Spleen (tissue), 11 donors: ENCODE results near the gene KCNJ12. TPM values are rescaled to one million over a fixed set of nuclear protein-coding genes. Genes with fewer than 3 reads are reported as not detected.

Experiments used
- DNase-seq: peaks from one replicate; pipeline ENCODE4 v3.0.0-alpha.2; 2020
- H3K27ac ChIP-seq, 8 donors: fragments of 200-600 bp; sonication (generic) in 7 of 8; 1 replicate in 4 of 8; 2 replicates in 4 of 8; pipeline versions ENCODE4 v1.5.0 to v1.8.0; 2016 to 2021; ENCODE audit warnings: inconsistent platforms in 4 of 8, mild to moderate bottlenecking in 4 of 8, moderate library complexity in 1 of 8
- H3K27me3 ChIP-seq, 7 donors: fragments of 200-600 bp; sonication (generic) in 6 of 7; replicated peaks in 1 of 7; 1 replicate in 4 of 7; 2 replicates in 3 of 7; pipeline versions ENCODE4 v1.5.0 to v1.8.0; 2016 to 2021; ENCODE audit warnings: inconsistent platforms in 3 of 7, mild to moderate bottlenecking in 1 of 7
- H3K36me3 ChIP-seq, 6 donors: fragments of 200-600 bp; sonication (generic) in 5 of 6; 1 replicate in 4 of 6; 2 replicates in 2 of 6; pipeline versions ENCODE4 v1.5.0 to v1.8.0; 2016 to 2021; ENCODE audit warnings: inconsistent platforms in 2 of 6
- H3K4me1 ChIP-seq, 6 donors: fragments of 200-600 bp; sonication (generic) in 5 of 6; 1 replicate in 3 of 6; 2 replicates in 3 of 6; pipeline versions ENCODE4 v1.5.0 to v1.8.0; 2016 to 2021; ENCODE audit warnings: inconsistent platforms in 3 of 6
- H3K4me3 ChIP-seq, 8 donors: fragments of 200-600 bp; sonication (generic) in 7 of 8; 1 replicate in 4 of 8; 2 replicates in 4 of 8; pipeline versions ENCODE4 v1.5.0 to v1.8.0; 2016 to 2021; ENCODE audit warnings: inconsistent platforms in 4 of 8, mild to moderate bottlenecking in 4 of 8, moderate library complexity in 2 of 8
- H3K9me3 ChIP-seq, 8 donors: fragments of 200-600 bp; sonication (generic) in 7 of 8; 1 replicate in 4 of 8; 2 replicates in 4 of 8; pipeline versions ENCODE4 v1.5.0 to v1.8.0; 2016 to 2021; ENCODE audit warnings: inconsistent platforms in 4 of 8
- POLR2A ChIP-seq, 3 donors: fragments of 450-650 bp; IDR thresholded peaks; one replicate each; pipeline ENCODE4 v1.5.1; 2017; ENCODE audit warnings: antibody characterized with exemption in 3 of 3, mild to moderate bottlenecking in 1 of 3
- POLR2AphosphoS5 ChIP-seq, 3 donors: sonication (generic); formaldehyde crosslinking; IDR thresholded peaks; one replicate each; pipeline ENCODE4 v1.5.1; 2017; ENCODE audit warnings: antibody characterized with exemption in 3 of 3
- WGBS, 5 donors: extraction: QIAGEN DNeasy Blood & Tissue Kit in 3 of 5; methylation state at CpG; one replicate each; pipeline versions ENCODE4 v1.1.5 to v1.1.7; 2013 to 2018; 5-methylcytosine and 5-hydroxymethylcytosine counted together
- intact Hi-C: fragments of 100-400 bp; cut with DNase I; formaldehyde crosslinking; loops from one replicate; pipeline ENCODE4 v1.15.0; 2023; ENCODE audit warnings: low total_unique reads
- polyA plus RNA-seq, 3 donors: library from polyadenylated mRNA; stranded (reverse); fragments of 200-250 nt; gene quantifications; one replicate each; pipeline ENCODE4 v1.2.1, GENCODE V29; 2013
- total RNA-seq, 7 donors: library from RNA; depleted of rRNA in 3 of 7; stranded (reverse); fragments of >200 nt in 3 of 7; fragmentation: NEBNext Ultra II Directional in 4 of 7; extraction: Animal tissue kit (Norgen Biotek cat#: 25700) in 4 of 7; gene quantifications; one replicate each; pipeline versions ENCODE4 v1.1.0 to v1.2.1, GENCODE V29; 2016 to 2021
- TF ChIP-seq, protein P1 (sequence below), 11 experiments: fragments of 200-600 bp in 7 of 11; fragments of 450-650 bp in 4 of 11; sonication (generic) in 4 of 11; IDR thresholded peaks in 8 of 11; conservative IDR thresholded peaks in 3 of 11; 1 replicate in 7 of 11; 2 replicates in 4 of 11; pipeline versions ENCODE4 v1.4.0 to v1.8.0; 2016 to 2021; ENCODE audit warnings: antibody characterized with exemption in 11 of 11, inconsistent platforms in 4 of 11, mild to moderate bottlenecking in 1 of 11
- donor health status: healthy with polysubstance abuse.
- donor health status: DM: no; HTN: no; CAD: no; lungs with moderate emphysema.
- donor health status: DM: no; HTN: no; CAD: no.
- donor health status: Bipolar disorder and iron deficiency.
- donor health status: healthy.
- donor health status: DM: no; HTN: no; CAD: no.
- donor health status: DM: yes; HTN: yes; CAD: no.

Gene KCNJ12
- total and polyA plus RNA-seq, 10 donors: 0.11 to 4.8 (median 2.2) TPM

DNA sequence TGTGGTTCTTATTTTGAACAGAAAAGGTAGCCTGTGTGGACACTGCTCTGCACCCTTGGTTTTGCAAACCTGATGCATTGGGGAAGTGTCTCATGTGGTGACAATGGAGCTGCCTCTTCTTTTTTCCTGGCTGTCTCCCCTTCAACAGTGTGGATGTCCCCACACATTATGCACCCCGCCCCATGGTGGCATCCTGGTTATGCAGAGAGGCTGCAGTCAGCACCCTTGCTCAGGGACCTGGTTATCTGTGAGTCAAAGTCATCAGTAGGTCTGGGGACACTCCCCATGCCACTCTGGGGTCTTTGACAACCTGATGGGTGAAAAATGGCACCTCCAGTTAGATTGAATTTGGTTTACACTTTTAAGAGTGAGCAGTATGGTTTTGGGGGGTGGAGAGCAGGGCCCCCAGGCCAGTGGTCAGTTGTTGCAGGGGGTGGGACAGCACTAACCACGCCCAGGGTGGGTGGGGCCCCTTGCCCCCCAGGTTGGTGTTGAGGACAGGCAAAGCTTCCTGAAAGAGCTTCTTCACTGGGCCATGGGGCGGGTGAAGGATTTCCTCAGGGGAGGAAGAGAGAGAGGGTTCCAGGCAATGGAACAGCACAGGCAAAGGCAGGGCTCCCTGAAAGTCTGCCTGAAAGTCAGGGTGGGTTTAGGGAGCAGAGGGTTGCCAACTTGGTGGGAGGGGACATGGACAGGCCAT lies 24.6 kb upstream of the KCNJ12 start:
- WGBS, 5 donors: 62 to 81% (median 74%) methylated on average over 3 of the region's 3 CpGs
- peak; percentile 58 for DNase-seq
- Histone ChIP-seq H3K27me3 (no peaks in the 10 kb centered on the region), H3K4me3 (no peak overlapping the region), H3K9me3 (no peaks in the 10 kb centered on the region), H3K36me3 (no peaks in the 10 kb centered on the region), H3K4me1 (peaks cover 0 to 4% (median 0%) of the 10 kb centered on the region in 6 donors), H3K27ac (no peak overlapping the region)
- TF ChIP-seq POLR2A (IDR thresholded peaks at IDR 0.05): no peak
- intact Hi-C loops: no loop called here

- intact Hi-C loops: no loop called here
- Histone ChIP-seq H3K9me3 (no peaks in the 10 kb centered on the region), H3K4me1 (peaks cover 0 to 4% (median 0%) of the 10 kb centered on the region in 6 donors), H3K4me3 (no peak overlapping the region), H3K27ac (no peak overlapping the region), H3K36me3 (no peaks in the 10 kb centered on the region), H3K27me3 (no peaks in the 10 kb centered on the region)
- TF ChIP-seq, protein P1, sequence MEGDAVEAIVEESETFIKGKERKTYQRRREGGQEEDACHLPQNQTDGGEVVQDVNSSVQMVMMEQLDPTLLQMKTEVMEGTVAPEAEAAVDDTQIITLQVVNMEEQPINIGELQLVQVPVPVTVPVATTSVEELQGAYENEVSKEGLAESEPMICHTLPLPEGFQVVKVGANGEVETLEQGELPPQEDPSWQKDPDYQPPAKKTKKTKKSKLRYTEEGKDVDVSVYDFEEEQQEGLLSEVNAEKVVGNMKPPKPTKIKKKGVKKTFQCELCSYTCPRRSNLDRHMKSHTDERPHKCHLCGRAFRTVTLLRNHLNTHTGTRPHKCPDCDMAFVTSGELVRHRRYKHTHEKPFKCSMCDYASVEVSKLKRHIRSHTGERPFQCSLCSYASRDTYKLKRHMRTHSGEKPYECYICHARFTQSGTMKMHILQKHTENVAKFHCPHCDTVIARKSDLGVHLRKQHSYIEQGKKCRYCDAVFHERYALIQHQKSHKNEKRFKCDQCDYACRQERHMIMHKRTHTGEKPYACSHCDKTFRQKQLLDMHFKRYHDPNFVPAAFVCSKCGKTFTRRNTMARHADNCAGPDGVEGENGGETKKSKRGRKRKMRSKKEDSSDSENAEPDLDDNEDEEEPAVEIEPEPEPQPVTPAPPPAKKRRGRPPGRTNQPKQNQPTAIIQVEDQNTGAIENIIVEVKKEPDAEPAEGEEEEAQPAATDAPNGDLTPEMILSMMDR (IDR thresholded peaks at IDR 0.05 in 8 of 11, conservative IDR thresholded peaks at IDR 0.05 in 3 of 11): no peak
- TF ChIP-seq POLR2AphosphoS5 (IDR thresholded peaks at IDR 0.05): no peak
- TF ChIP-seq POLR2A (IDR thresholded peaks at IDR 0.05): no peak
- 88 to 91% (median 90%) methylated on average over 21 to 23 of the region's 23 CpGs for WGBS, 5 donors
- peak; percentile 36 for DNase-seq
Measured at GRCh38 chr17:21352221-21352980, 23.8 kb upstream of the KCNJ12 start.

- no peak overlapping the region for H3K4me3 ChIP-seq
Measured at GRCh38 chr17:21352981-21353265, 23.2 kb upstream of the KCNJ12 start.

GRCh38 chr17:21353326-21354010 lies 22.7 kb upstream of the KCNJ12 start:
- peak; percentile 47 for DNase-seq
- Histone ChIP-seq H3K9me3 (no peaks in the 10 kb centered on the region), H3K4me3 (no peak overlapping the region), H3K27ac (no peak overlapping the region), H3K4me1 (peaks cover 0 to 4% (median 0%) of the 10 kb centered on the region in 6 donors), H3K27me3 (no peaks in the 10 kb centered on the region), H3K36me3 (no peaks in the 10 kb centered on the region)
- 47 to 85% (median 65%) methylated on average over 12 to 13 of the region's 13 CpGs for WGBS, 5 donors
- TF ChIP-seq, protein P1 (IDR thresholded peaks at IDR 0.05 in 8 of 11, conservative IDR thresholded peaks at IDR 0.05 in 3 of 11): no peak
- no peak for TF ChIP-seq POLR2A (IDR thresholded peaks at IDR 0.05)
- intact Hi-C loops: no loop called here

More at GRCh38 chr17:21352981-21353265, 23.2 kb upstream of the KCNJ12 start:
- H3K4me1 ChIP-seq: peaks cover 0 to 4% (median 0%) of the 10 kb centered on the region in 6 donors
- TF ChIP-seq POLR2A (IDR thresholded peaks at IDR 0.05) (no peak), POLR2AphosphoS5 (IDR thresholded peaks at IDR 0.05) (no peak)
- TF ChIP-seq, protein P1 (IDR thresholded peaks at IDR 0.05 in 8 of 11, conservative IDR thresholded peaks at IDR 0.05 in 3 of 11): no peak
- no peaks in the 10 kb centered on the region for H3K27me3 ChIP-seq
- no peaks in the 10 kb centered on the region for H3K9me3 ChIP-seq
- no peaks in the 10 kb centered on the region for H3K36me3 ChIP-seq
- WGBS, 5 donors: 79 to 92% (median 85%) methylated on average over 6 to 8 of the region's 8 CpGs
- no peak overlapping the region for H3K27ac ChIP-seq
- no peak for DNase-seq
- intact Hi-C loops: no loop called here
